Measurements from ENCODE around the gene ALX1. TPM values are rescaled to one million over a fixed set of nuclear protein-coding genes. Genes with fewer than 3 reads are reported as not detected.
"Not testable (repeated sequence)": the region's sequence is repeated elsewhere in the genome, so short reads cannot be mapped to it uniquely, and the experiment has no call there.

The ALX1 gene
- total and polyA plus RNA-seq, 2 donors, result 0.05 TPM

DNA sequence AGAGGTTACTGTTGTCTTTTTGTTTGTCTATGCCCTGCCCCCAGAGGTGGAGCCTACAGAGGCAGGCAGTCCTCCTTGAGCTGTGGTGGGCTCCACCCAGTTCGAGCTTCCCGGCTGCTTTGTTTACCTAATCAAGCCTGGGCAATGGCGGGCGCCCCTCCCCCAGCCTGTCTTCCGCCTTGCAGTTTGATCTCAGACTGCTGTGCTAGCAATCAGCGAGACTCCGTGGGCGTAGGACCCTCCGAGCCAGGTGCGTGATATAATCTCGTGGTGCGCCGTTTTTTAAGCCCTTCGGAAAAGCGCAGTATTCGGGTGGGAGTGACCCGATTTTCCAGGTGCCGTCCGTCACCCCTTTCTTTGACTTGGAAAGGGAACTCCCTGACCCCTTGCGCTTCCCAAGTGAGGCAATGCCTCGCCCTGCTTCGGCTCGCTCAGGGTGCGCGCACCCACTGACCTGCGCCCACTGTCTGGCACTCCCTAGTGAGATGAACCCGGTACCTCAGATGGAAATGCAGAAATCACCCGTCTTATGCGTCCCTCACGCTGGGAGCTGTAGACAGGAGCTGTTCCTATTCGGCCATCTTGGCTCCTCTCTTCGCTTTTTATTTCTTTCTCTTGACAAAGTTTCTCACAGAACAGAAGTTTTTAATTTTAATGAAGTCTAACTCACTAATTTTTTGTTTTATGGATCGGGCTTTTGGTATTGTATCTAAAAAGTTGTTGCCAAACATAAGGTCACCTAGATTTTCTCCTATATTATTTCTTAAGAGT lies 38.0 kb downstream of the ALX1 start:
- H3K9me3 ChIP-seq (ENCODE audit: control insufficient read depth in 2 of 2, insufficient read depth in 1 of 2, low read length in 1 of 2); H3K27me3 ChIP-seq (ENCODE audit: control insufficient read depth in 2 of 2, insufficient read depth in 1 of 2, low read length in 1 of 2); H3K27ac ChIP-seq (ENCODE audit: low read depth in 1 of 2, low read length in 1 of 2); H3K4me1 ChIP-seq (ENCODE audit: control insufficient read depth in 2 of 2, insufficient read depth in 2 of 2, low read length in 2 of 2); H3K36me3 ChIP-seq (ENCODE audit: control insufficient read depth in 2 of 2, insufficient read depth in 2 of 2, low read length in 1 of 2); DNase-seq (ENCODE audit: low read depth in 6 of 9, low spot score in 9 of 9); H3K4me3 ChIP-seq (ENCODE audit: low read length in 2 of 2): not testable (repeated sequence)
- WGBS, result 89% methylated on average over 33 of the region's 33 CpGs

DNA sequence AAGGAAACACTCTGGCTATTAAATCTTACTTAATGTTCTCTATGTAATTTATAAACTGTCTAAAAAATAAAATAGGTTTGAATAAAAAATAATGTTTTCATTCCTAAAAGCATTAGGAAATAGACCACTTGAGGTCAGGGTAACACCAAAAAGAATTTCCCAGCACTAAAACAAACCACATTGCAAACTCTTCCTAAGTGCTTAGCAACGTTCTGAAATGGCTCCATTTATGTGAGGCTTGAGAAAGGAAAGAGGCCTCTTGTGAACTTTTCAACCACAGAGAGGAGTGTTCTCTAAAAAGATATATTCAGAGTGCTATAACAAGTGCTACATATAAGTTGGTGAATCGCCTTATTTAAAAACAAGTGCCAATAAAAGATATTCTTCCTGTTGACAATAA lies 42.7 kb downstream of the ALX1 start:
- Histone ChIP-seq H3K36me3 (ENCODE audit: control insufficient read depth in 2 of 2, insufficient read depth in 2 of 2, low read length in 1 of 2) (no peaks in the 10 kb centered on the region), H3K4me3 (ENCODE audit: low read length in 2 of 2) (no peak overlapping the region), H3K27me3 (ENCODE audit: control insufficient read depth in 2 of 2, insufficient read depth in 1 of 2, low read length in 1 of 2) (no peaks in the 10 kb centered on the region), H3K27ac (ENCODE audit: low read depth in 1 of 2, low read length in 1 of 2) (no peak overlapping the region), H3K9me3 (ENCODE audit: control insufficient read depth in 2 of 2, insufficient read depth in 1 of 2, low read length in 1 of 2) (no peaks in the 10 kb centered on the region), H3K4me1 (ENCODE audit: control insufficient read depth in 2 of 2, insufficient read depth in 2 of 2, low read length in 2 of 2) (no peaks in the 10 kb centered on the region)
- no peak for DNase-seq (ENCODE audit: low read depth in 6 of 9, low spot score in 9 of 9)
- 60% methylated on average over 2 of the region's 2 CpGs for WGBS

DNA sequence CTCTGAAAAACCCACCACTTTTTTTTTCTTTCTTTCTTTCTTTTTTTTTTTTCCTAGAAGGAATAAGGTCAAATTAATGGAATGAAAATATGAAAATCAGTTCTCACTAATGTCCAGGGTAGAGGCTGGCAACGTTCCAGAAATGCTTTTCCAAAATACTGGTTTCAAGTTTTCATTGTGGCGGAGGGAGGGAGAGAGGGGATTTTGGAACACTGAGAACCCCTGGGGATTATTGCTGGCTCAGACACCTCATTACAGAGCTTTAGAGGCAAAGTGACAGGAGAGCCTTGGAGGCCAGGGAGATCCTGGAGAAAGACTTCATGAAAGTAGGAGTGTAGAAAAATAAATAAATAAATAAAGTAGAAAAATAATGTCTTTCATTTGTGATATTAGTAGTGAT lies 45.4 kb downstream of the ALX1 start:
- Histone ChIP-seq H3K4me1 (ENCODE audit: control insufficient read depth in 2 of 2, insufficient read depth in 2 of 2, low read length in 2 of 2) (no peaks in the 10 kb centered on the region), H3K4me3 (ENCODE audit: low read length in 2 of 2) (no peak overlapping the region), H3K36me3 (ENCODE audit: control insufficient read depth in 2 of 2, insufficient read depth in 2 of 2, low read length in 1 of 2) (no peaks in the 10 kb centered on the region), H3K9me3 (ENCODE audit: control insufficient read depth in 2 of 2, insufficient read depth in 1 of 2, low read length in 1 of 2) (no peaks in the 10 kb centered on the region), H3K27ac (ENCODE audit: low read depth in 1 of 2, low read length in 1 of 2) (no peak overlapping the region), H3K27me3 (ENCODE audit: control insufficient read depth in 2 of 2, insufficient read depth in 1 of 2, low read length in 1 of 2) (no peaks in the 10 kb centered on the region)
- WGBS, result 63% methylated on average over 2 of the region's 2 CpGs
- no peak for DNase-seq (ENCODE audit: low read depth in 6 of 9, low spot score in 9 of 9)

DNA sequence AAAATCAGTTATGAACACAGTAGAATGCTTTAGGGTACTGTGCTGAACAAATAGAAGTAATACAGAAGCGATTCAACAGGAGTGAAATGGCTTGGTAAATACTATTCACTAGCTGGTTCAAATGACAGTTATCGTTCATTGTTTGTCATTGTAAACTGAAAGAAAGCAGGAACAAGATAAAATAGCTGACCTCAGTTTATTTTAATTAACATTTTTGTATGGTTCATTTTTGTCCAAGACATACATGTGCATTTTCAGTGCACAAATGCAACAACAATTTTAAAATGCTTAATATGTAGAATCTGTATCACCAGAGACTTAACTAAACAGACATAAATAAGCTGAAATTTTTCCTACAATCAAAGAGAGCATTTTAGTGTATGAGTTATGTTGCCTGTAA lies 49.9 kb downstream of the ALX1 start:
- H3K27ac ChIP-seq (ENCODE audit: low read depth in 1 of 2, low read length in 1 of 2), result no peak overlapping the region
- H3K4me3 ChIP-seq (ENCODE audit: low read length in 2 of 2), result no peak overlapping the region
- DNase-seq (ENCODE audit: low read depth in 6 of 9, low spot score in 9 of 9), result no peak
- H3K9me3 ChIP-seq (ENCODE audit: control insufficient read depth in 2 of 2, insufficient read depth in 1 of 2, low read length in 1 of 2), result no peaks in the 10 kb centered on the region
- no peaks in the 10 kb centered on the region for H3K4me1 ChIP-seq (ENCODE audit: control insufficient read depth in 2 of 2, insufficient read depth in 2 of 2, low read length in 2 of 2)
- H3K27me3 ChIP-seq (ENCODE audit: control insufficient read depth in 2 of 2, insufficient read depth in 1 of 2, low read length in 1 of 2), result no peaks in the 10 kb centered on the region
- H3K36me3 ChIP-seq (ENCODE audit: control insufficient read depth in 2 of 2, insufficient read depth in 2 of 2, low read length in 1 of 2), result no peaks in the 10 kb centered on the region
- WGBS, result 92% methylated on average over 2 of the region's 2 CpGs

DNA sequence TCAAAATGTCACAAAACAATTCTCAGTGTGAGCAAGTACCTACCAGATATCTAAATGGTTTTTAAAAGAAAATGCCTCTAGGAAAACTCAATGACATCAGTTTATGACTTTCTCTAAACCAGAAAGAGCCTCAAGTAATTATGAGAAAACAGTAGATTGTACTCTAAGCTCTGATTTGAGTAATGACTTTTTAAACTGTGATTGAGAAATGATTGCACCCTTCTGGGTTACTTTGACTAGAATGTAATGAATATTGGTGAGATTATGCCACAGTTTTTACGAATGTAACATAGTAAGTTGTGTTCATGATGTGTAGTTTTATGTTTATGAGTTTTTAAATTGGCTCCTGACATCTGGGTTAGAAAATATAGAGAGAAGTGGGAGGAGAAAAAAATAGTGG lies 68.8 kb downstream of the ALX1 start:
- Histone ChIP-seq H3K4me3 (ENCODE audit: low read length in 2 of 2) (no peak overlapping the region), H3K27ac (ENCODE audit: low read depth in 1 of 2, low read length in 1 of 2) (no peak overlapping the region), H3K4me1 (ENCODE audit: control insufficient read depth in 2 of 2, insufficient read depth in 2 of 2, low read length in 2 of 2) (no peaks in the 10 kb centered on the region), H3K36me3 (ENCODE audit: control insufficient read depth in 2 of 2, insufficient read depth in 2 of 2, low read length in 1 of 2) (no peaks in the 10 kb centered on the region), H3K27me3 (ENCODE audit: control insufficient read depth in 2 of 2, insufficient read depth in 1 of 2, low read length in 1 of 2) (no peaks in the 10 kb centered on the region), H3K9me3 (ENCODE audit: control insufficient read depth in 2 of 2, insufficient read depth in 1 of 2, low read length in 1 of 2) (no peaks in the 10 kb centered on the region)
- no peak for DNase-seq (ENCODE audit: low read depth in 6 of 9, low spot score in 9 of 9)
- WGBS, result 75% methylated on average over 1 of the region's 1 CpG

DNA sequence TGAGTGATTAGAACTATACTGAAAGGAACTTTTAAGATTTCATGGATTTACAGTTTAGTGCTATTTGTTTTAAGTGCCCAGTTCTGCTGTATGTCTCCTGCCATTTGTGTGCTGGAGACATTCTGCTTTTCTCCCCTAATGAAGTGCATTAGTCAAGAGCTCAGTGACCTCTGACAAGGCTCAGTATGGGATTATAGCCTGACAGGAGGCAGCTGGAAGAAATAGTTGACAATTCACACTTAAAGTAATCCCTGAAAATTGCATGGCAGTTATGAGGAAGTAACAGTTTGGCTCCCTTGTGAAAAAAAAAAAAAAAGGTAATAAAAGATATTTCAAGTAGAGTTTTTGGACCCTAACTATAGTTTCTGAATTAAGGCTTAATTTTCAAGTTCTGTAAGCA lies 70.3 kb downstream of the ALX1 start:
- Histone ChIP-seq H3K27ac (ENCODE audit: low read depth in 1 of 2, low read length in 1 of 2) (no peak overlapping the region), H3K9me3 (ENCODE audit: control insufficient read depth in 2 of 2, insufficient read depth in 1 of 2, low read length in 1 of 2) (no peaks in the 10 kb centered on the region), H3K27me3 (ENCODE audit: control insufficient read depth in 2 of 2, insufficient read depth in 1 of 2, low read length in 1 of 2) (no peaks in the 10 kb centered on the region), H3K4me3 (ENCODE audit: low read length in 2 of 2) (no peak overlapping the region), H3K4me1 (ENCODE audit: control insufficient read depth in 2 of 2, insufficient read depth in 2 of 2, low read length in 2 of 2) (no peaks in the 10 kb centered on the region), H3K36me3 (ENCODE audit: control insufficient read depth in 2 of 2, insufficient read depth in 2 of 2, low read length in 1 of 2) (no peaks in the 10 kb centered on the region)
- DNase-seq (ENCODE audit: low read depth in 6 of 9, low spot score in 9 of 9), result no peak

Other genes with a start within 250 kb of the ALX1 start
- 0.05 TPM for gene TSPAN19, start 243.9 kb upstream of the ALX1 start, total RNA-seq
- gene TSPAN19, start 243.9 kb upstream of the ALX1 start, polyA plus RNA-seq, result 0.27 TPM
- gene LRRIQ1, start 243.9 kb upstream of the ALX1 start, total RNA-seq, result 0.33 TPM
- 0.43 TPM for gene LRRIQ1, start 243.9 kb upstream of the ALX1 start, polyA plus RNA-seq